Nephron progenitor cell (in vitro differentiated cells): ENCODE measurements around the gene CD37.
"Not testable (repeated sequence)": the region's sequence is repeated elsewhere in the genome, so short reads cannot be mapped to it uniquely, and the experiment has no call there.

Source experiments
- DNase-seq: peaks from one replicate; pipeline ENCODE4 v3.0.0; 2021
- H3K27ac Mint-ChIP-seq: 2 replicates; pipeline ENCODE4 v1.8.0; 2021; ENCODE audit warnings: mild to moderate bottlenecking, moderate library complexity, mixed read lengths
- H3K27me3 Mint-ChIP-seq: 2 replicates; pipeline ENCODE4 v1.8.0; 2021; ENCODE audit warnings: mild to moderate bottlenecking, low read depth, mixed read lengths; ENCODE audit not compliant: poor library complexity
- H3K36me3 Mint-ChIP-seq: 2 replicates; pipeline ENCODE4 v1.8.0; 2021; ENCODE audit warnings: low read depth, mixed read lengths
- H3K4me1 Mint-ChIP-seq: 2 replicates; pipeline ENCODE4 v1.8.0; 2021; ENCODE audit warnings: mixed read lengths
- H3K4me3 Mint-ChIP-seq: 2 replicates; pipeline ENCODE4 v1.8.0; 2021; ENCODE audit warnings: mild to moderate bottlenecking, moderate library complexity, mixed read lengths
- H3K9me3 Mint-ChIP-seq: 2 replicates; pipeline ENCODE4 v1.8.0; 2021; ENCODE audit warnings: mild to moderate bottlenecking, moderate library complexity, mixed read lengths
- TF ChIP-seq, protein P1 (sequence below): fragments of 200-600 bp; sonication (generic); IDR thresholded peaks from 2 replicates; pipeline ENCODE4 v1.5.0; 2021; ENCODE audit warnings: antibody characterized with exemption

Gene CD37

DNA sequence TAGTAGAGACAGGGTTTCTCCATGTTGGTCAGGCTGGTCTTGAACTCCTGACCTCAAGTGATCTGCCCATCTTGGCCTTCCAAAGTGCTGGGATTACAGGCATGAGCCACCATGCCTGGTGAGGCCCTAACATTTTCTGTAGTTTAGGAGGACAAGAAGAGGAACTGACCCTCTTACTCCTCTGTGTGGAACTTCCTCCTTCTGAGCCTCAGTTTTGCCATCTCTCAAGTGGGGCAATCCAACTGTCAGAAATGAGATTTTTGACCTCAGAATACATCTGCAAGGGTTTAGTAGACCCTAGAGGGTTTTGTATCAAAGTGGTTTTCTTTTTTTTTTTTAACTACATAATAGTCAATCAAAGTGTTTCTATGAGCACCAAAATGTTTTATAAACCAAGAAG is 30.9 kb downstream of the CD37 start:
- Mint-ChIP-seq H3K27ac (no peak overlapping the region), H3K4me1 (peaks cover 7% of the 10 kb centered on the region), H3K27me3 (no peaks in the 10 kb centered on the region), H3K36me3 (peaks cover 11% of the 10 kb centered on the region), H3K4me3 (no peak overlapping the region), H3K9me3 (peaks cover 24% of the 10 kb centered on the region)
- DNase-seq: no peak
- TF ChIP-seq, protein P1, sequence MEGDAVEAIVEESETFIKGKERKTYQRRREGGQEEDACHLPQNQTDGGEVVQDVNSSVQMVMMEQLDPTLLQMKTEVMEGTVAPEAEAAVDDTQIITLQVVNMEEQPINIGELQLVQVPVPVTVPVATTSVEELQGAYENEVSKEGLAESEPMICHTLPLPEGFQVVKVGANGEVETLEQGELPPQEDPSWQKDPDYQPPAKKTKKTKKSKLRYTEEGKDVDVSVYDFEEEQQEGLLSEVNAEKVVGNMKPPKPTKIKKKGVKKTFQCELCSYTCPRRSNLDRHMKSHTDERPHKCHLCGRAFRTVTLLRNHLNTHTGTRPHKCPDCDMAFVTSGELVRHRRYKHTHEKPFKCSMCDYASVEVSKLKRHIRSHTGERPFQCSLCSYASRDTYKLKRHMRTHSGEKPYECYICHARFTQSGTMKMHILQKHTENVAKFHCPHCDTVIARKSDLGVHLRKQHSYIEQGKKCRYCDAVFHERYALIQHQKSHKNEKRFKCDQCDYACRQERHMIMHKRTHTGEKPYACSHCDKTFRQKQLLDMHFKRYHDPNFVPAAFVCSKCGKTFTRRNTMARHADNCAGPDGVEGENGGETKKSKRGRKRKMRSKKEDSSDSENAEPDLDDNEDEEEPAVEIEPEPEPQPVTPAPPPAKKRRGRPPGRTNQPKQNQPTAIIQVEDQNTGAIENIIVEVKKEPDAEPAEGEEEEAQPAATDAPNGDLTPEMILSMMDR: no peak

DNA sequence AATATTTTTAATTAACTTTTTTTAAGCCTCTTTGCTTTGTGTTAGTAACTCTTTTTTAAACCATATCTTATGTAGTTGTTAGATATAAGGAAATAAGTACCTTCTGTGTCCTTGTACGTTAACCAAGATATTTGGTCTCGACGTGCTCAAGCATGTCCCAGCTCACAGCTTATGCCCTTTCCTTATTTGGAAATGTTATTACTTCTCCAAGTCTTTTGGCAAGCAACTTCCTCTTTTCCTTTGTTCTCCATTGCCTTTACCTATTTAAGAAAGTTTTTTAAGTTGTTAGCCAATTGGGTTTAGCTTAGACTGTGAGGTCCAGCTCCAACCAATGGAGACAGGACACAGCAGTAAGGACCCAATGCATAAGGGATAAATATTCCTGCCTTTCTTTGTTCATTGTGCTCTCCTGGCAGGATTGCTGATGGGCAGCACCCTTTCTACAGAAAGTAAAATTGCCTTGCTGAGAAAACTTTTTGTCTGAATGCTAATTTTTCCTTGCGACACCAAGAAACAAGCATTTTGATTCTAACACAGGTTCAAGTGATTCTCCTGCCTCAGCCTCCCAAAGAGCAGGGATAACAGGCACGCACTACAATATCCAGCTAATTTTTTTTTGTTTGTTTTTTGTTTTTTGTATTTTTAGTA is 33.6 kb downstream of the CD37 start:
- H3K4me1 Mint-ChIP-seq: peaks cover 7% of the 10 kb centered on the region
- no peak for DNase-seq
- H3K27me3 Mint-ChIP-seq: no peaks in the 10 kb centered on the region
- no peak overlapping the region for H3K27ac Mint-ChIP-seq
- peaks cover 24% of the 10 kb centered on the region for H3K9me3 Mint-ChIP-seq
- peaks cover 11% of the 10 kb centered on the region for H3K36me3 Mint-ChIP-seq
- TF ChIP-seq, protein P1: no peak
- no peak overlapping the region for H3K4me3 Mint-ChIP-seq

GRCh38 chr19:49371184-49371583 is 36.0 kb downstream of the CD37 start:
- TF ChIP-seq, protein P1: no peak
- Mint-ChIP-seq H3K36me3 (peaks cover 11% of the 10 kb centered on the region), H3K4me1 (no peaks in the 10 kb centered on the region), H3K27ac (no peak overlapping the region), H3K4me3 (no peak overlapping the region), H3K27me3 (peaks cover 6% of the 10 kb centered on the region), H3K9me3 (peaks cover 24% of the 10 kb centered on the region)
- DNase-seq: no peak

- not testable (repeated sequence) for DNase-seq, H3K4me1 Mint-ChIP-seq, H3K27ac Mint-ChIP-seq, H3K4me3 Mint-ChIP-seq, H3K27me3 Mint-ChIP-seq
- Mint-ChIP-seq H3K9me3 (peaks cover 24% of the 10 kb centered on the region), H3K36me3 (peaks cover 11% of the 10 kb centered on the region)
These were observed 38.0 kb downstream of the CD37 start for GRCh38 chr19:49373174-49373573.

DNA sequence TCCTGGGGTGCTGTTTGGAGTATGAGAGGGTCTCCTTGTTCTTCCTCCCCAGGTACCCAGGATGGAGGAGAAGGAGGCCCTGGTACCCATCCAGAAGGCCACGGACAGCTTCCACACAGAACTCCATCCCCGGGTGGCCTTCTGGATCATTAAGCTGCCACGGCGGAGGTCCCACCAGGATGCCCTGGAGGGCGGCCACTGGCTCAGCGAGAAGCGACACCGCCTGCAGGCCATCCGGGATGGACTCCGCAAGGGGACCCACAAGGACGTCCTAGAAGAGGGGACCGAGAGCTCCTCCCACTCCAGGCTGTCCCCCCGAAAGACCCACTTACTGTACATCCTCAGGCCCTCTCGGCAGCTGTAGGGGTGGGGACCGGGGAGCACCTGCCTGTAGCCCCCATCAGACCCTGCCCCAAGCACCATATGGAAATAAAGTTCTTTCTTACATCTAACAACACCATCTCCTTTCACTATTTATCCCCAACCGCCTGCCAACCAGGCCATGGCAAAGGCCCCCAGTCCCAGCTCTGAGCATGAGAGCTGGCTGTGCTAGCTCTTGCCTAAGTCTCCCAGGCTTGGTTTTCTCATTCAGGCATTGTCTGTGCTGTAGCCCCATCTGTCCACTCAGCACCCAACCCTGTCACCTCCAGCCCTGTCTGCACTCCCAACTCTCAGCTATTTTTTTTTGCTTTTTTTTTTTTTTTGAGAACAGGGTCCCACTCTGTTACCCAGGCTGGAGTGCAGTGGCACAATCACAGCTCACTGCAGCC is 39.6 kb downstream of the CD37 start:
- Mint-ChIP-seq H3K36me3 (peaks cover 5% of the 10 kb centered on the region), H3K4me1 (peaks cover 7% of the 10 kb centered on the region), H3K4me3 (no peak overlapping the region), H3K27ac (peak overlapping the region; percentile 57), H3K9me3 (peaks cover 12% of the 10 kb centered on the region), H3K27me3 (peaks cover 6% of the 10 kb centered on the region)
- TF ChIP-seq, protein P1: no peak
- no peak for DNase-seq

DNA sequence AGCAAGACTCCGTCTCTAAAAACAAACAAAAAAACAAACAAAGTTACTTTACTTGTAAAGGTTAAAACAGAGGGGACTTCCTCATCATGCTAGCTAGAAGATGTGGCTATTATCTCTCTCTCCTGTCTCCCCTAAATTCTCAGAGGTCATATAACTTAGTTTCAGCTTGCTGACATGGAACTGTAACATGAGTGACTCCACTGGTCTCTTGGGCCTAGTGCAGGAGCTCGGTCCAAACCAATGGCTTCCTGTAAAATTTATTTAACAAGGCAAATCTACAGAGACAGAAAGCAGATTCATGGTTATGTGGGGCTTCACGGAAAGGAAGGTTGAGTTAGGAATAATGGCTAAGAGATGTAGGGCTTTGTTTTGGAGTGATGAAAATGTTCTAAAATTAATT is 43.3 kb downstream of the CD37 start:
- Mint-ChIP-seq H3K36me3 (peaks cover 10% of the 10 kb centered on the region), H3K27ac (peak overlapping the region; percentile 81), H3K4me3 (no peak overlapping the region), H3K27me3 (peaks cover 6% of the 10 kb centered on the region), H3K9me3 (peaks cover 20% of the 10 kb centered on the region), H3K4me1 (peaks cover 7% of the 10 kb centered on the region)
- no peak for DNase-seq
- TF ChIP-seq, protein P1: no peak
